GM18907 (cell line): Measurements from ENCODE around the gene CD72.
"Not testable (repeated sequence)": the region's sequence is repeated elsewhere in the genome, so short reads cannot be mapped to it uniquely, and the experiment has no call there.

Source experiments
- ATAC-seq: cut with Tn5 transposase; IDR thresholded peaks from one replicate; pipeline ENCODE4 v1.9.1; 2021; ENCODE audit warnings: mild to moderate bottlenecking, moderate library complexity; ENCODE audit not compliant: unreplicated experiment

CD72 gene

DNA sequence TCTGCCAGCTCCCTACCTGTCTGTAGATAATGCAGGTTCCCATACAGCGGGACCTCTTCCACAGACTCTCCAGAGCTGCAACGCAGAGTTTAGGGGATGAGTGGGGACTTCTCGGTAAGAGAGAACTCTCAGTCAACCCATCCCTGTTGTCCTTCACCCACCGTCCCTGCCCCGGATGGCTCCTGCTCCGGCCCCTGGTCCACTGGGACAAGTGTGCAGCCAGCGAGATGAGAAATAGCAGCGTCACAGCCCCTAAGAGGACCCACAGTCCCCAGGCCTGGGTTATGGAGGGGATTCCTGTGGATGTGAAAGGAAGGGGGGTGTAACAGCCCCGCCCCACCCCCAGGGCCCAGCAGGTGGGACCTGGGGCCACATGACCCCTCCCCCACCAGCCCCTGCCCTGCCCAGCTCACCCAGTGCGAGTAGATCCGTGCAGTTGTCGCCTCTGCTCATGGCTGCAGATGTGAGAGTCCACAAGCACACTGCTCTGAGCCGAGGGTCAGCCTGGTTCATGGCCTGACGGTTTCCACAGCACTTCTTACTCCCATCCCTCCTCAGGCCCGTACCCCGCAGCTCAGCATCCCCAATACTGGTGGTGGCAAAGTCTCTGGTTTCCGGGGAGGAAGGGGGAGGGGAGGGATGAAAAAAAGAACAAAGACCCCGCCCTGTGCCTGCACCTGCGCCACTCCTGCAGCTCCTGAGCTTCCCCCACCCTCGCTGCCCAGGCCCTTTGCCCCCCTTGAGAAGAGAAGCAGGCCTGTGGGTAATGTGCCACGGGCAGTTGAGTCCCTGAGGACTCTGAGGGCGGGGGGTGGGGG lies 32.3 kb upstream of the CD72 start, which contains the start of gene SIT1:
Gene SIT1 (minus strand): TSS at position 591 of the 818 bp plus-strand sequence. CDS start 78 bp downstream, at position 513.
- no peak for ATAC-seq

DNA sequence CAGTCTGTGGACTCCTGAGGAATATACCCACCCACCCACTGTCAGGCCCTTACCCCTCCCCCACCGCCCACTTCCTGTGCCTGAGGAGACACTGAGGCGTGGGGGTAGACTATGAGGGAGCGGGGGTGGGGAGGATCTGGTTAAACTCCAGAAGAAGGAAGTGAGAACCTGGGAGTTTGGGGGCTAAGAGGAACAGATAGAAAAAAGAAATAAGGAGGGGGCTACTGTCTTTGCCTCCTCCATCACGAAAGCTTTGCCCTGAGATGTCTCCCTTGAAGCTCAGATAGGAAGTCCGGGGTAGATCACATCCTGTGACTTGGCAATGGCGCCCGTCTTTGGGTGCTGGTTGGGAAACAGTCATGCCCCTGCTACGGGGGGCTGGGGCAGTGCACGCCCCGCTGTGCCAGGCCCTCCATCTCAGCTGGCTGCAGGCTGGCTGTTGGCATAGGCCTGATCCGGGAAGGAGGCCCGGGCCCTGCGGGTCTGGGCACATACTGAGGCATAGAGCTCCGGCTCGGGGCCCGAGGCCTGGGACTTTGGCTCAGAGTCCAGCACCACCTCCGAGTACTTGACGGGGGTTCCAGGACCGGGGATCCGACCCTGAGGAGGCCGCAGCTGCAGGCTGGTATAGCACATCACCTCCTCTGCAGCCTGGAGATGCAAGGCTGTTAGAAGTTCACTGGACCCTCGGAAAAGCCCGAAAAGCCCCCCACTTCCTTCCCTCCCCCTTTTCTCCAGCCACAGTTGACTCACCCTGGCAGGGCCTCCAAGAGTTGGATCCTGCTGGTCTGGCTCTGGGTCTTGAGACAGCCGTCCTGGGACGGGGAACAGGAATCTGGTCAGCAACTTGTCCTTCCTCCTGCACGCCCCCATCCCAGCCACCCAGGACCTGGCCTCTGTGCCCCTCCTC lies 31.5 kb upstream of the CD72 start:
- ATAC-seq: no peak

DNA sequence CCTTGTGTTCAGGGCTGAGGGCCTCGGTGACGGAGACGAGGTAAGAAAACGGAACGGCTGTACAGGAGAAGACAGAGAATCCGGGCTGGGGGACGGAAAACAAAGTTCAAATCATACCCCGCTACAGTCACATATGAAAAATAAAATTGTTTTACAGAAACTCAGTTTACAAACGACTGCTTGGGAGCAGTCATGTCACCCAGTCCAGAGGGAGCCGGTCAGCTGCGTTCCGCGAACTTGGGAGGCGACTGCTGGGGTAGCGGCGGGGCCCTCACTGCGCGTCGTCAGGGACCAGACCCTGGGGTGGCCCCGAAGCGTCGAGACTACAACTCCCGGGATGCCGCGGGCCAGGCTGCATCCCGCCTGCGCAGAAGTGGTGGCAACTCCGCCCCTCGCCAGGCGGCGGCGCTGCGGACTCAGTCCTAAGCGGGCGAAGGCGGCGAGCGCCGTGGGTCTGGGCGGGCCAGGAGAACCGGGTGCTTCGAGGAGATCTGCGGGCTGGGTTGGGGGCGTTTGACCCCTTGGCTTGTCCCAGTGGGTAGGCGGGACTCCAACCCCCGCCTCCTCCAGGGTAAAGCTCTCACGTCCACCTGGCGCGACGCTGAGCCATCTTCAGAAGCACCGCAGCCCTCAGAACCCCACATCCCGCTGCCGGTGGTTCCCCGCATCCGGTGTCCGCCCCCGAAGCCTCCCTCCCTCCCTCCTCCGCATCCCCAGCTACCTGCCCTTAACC lies 28.5 kb upstream of the CD72 start:
- ATAC-seq: peak; percentile 86

DNA sequence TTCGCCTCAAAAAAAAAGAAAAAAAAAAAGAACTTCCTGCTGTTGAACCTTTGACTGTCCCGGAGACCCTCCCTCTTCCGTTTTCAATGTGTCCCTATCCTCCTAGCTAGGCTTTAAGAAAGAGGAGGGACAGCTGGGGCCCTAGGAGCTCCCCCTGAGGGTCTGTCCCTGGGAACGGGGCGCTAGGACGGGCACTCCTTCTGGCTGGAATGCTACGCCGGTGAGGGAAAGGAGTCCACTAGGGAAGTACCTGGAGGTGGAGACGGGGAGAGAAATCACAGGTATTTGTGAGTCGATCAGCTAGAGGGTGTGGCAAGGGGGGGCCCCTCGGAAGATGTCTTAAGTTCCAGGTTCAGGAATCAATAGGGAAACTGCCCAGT lies 27.9 kb upstream of the CD72 start:
- ATAC-seq: peak; percentile 1

DNA sequence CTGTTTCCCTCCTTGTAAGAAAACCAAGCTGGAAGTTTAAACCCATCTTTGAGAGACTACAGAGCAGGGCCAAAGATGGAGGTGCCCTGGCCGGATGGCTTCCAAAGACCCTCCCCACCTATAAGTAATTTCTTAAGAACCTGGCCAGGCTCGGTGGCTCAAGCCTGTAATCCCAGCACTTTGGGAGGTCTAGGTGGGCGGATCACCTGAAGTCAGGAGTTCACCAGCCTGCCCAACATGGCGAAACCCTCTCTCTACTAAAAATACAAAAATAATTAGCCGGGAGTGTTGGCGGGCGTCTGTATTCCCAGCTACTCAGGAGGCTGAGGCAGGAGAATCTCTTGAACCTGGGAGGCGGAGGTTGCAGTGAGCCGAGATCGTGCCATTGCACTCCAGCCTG lies 27.5 kb upstream of the CD72 start:
- not testable (repeated sequence) for ATAC-seq

DNA sequence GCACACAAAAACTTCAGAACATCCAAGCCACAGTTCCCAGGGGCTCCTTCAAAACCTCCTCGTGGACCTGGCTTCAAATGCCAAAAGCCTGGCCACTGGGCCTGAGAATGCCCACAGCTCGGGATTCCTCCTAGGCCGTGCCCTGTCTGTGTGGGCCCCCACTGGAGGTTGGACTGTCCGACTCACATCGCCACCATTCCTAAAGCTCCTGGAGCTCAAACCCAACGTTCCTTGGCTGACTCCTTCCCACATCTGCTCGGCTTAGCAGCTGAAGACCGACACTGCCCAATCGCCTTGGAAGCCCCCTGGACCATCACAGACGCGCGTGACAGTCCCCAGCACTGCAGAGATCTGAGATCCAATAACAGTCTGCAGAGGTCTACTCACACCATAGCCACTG lies 24.8 kb upstream of the CD72 start:
- no peak for ATAC-seq

DNA sequence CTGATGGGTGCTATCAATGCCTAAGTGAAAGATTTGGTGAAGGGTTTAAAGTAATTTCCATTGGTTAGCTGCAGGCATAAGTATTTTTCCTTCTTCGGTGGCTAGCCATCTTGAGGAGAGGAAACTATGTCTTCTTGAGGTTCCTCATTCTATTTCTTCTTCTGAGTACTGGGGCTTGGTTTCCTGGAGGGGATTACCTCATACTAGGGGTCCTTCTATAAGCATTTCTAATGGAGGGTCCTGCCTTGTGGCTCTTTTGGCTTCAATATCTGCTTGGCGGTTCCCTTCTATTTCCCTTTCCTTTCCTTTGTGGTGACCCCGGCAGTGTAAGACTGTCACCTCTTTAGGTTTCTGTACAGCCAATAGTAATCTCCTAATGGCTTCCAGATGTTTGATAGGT lies 23.3 kb upstream of the CD72 start:
- not testable (repeated sequence) for ATAC-seq

DNA sequence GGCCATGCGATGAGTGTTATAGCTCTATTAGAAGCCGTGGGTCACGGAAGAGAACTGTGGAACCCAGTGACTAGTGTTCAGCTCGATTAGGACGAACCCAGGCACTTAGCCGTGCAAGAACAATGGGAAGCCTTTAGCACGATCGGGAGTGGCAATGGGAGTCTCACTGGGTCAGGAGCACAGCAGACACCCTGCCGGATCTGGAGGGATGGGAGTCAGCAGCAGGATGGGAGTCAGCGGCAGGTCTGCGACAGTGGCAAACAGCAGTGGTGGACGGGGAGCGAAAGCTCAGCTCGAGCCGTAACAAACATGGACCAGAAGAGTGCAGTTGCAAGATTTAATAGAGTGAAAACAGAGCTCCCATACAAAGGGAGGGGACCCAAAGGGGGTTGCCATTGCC lies 22.2 kb upstream of the CD72 start:
- ATAC-seq: not testable (repeated sequence)

DNA sequence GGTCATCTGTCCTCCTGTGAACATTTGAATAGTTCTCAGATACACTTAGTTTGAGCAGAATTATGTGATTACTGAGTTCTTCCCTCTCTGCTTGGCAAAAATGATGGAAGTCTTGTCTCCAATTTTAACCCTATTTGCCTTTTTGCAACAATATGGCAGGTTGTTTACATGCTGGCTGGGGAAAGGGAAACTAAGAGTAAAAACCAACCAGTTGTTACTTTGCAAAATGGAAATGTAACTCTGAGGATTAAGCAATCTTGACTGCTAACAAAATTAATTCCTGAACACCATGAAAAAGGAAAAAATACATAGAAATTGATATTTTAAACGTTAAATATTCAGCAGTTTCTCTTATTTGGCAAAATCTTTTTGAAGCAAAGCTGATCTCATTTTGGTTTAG lies 21.4 kb upstream of the CD72 start:
- ATAC-seq: no peak

DNA sequence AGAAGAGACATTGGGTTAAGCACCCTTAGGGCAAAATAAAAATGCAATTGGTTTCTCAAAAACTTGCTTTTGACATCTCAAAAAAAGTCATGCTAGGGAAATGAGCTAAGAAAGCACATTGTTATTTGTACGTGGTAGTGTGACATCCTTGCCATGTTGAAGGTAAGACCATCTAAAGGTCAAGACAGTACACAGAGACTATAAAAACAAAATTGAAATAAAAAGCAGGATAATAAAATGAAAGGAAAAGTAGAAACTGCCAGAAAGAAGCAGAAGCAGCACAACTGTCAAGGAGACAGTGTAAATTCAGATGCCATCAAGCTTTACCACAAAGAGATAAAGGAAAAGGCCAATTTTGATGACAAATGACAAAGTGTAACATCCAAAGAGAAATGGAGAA lies 21.0 kb upstream of the CD72 start:
- ATAC-seq: not testable (repeated sequence)

DNA sequence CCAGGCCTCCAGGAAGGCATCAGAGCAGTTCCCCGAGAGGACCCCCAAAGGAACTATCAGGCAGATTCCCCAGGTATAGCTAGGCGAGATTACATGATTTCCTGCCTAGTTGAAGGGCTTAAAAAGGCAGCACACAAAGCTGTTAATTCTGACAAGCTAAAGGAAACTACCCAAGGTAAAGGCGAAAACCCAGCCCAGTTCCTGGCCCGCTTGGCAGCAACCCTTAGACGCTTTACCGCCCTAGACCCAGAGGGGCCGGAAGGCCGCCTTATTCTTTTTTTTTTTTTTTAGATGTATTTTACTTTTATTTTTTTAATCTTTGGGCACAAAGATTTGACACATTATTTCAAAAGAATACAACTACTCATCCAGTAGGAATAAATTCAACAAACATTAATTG lies 20.5 kb upstream of the CD72 start:
- not testable (repeated sequence) for ATAC-seq

DNA sequence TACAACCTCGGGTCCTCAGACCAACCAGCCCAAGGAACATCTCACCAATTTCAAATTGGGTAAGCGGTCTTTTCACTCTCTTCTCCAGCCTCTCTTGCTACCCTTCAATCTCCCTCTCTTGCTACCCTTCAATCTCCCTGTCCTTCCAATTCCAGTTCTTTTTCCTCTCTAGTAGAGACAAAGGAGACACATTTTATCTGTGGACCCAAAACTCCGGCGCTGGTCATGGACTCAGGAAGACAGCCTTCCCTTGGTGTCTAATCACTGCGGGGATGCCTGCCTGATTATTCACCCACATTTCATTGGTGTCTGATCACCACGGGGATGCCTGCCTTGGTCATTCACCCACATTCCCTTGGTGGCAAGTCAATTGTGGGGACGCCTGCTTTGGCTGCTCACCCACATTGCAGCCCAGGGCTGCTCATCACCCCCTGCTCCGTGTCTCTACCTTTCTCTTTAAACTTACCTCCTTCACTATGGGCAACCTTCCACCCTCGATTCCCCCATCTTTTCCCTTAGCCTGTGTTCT lies 19.3 kb upstream of the CD72 start:
- not testable (repeated sequence) for ATAC-seq

DNA sequence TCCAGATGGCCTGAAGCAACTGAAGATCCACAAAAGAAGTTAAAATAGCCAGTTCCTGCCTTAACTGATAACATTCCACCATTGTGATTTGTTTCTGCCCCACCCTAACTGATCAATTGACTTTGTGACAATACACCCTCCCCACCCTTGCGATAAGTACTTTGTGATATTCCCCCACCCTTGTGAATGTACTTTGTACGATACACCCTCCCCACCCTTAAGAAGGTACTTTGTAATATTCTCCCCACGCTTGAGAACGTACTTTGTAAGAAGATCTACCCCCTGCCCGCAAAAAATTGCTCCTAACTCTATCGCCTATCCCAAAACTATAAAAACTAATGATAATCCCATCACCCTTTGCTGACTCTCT lies 18.6 kb upstream of the CD72 start:
- ATAC-seq: not testable (repeated sequence)

DNA sequence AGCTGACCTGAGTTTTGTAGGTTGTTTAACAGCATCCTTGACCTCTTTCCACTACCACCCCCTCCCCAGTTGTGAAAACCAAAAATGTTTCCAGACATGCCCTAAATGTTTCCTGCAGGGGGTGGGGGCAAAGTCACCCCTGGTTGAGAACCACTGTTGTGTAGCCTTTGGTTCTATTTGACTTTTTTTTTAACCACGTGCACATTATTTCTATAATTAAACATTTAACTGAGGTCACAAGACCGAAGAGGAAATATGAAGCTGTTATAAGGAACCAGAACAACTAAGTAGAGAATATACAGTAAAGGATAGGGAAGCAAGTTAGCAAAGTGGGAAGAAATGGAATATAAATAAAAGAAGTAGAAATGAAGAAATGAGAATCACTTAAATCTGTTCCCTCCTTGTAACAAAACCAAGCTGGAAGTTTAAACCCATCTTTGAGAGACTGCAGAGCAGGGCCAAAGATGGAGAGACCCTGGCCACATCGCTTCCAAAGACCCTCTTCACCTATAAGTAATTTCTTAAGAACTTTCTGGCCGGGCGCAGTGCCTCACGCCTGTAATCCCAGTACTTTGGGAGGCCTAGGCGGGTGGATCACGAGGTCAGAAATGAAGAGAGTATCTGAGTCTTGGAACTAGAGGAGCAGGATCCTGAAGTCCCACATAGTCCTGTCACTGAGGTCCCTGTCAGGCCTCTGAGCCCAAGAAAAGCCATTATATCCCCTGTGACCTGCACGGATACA lies 18.1 kb upstream of the CD72 start:
- ATAC-seq: no peak

DNA sequence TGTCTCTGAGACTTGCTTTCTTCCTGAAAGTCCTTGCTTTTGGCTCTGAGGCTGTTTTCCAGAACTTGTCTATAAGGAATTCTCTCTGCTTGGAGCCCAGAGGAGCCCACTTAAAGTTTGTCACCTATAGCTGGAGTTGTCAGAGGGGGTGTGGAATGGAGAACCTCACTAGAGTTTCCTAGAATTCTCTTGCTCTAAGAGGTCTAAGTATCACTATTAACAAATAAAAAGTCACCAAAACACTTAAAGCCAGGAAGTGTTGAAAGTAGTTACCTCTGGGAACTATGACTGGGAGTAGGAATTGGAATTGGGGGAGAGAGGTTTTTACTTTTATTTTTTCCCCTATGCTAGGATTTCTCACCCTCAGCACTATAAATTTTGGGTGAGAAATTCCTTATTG lies 17.5 kb upstream of the CD72 start:
- no peak for ATAC-seq

DNA sequence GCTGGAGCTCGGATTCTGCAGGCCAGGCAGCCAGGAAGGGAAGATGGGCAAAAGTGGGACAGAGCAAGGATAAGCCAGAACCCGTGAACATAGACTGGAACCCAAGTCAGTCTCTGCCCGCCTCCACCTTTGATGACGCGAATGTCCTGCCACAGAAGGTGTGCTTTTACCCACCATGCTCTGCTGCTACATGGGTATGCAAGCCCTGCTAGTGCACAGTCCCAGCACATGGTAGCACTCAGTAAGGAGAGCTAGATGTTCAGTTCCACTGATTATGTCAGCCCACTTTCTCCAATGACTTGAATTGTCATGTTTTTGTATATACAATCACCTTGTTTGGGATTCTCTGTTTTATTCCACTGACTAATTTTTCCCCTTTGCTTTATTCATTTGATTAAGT lies 11.4 kb upstream of the CD72 start:
- ATAC-seq: no peak

DNA sequence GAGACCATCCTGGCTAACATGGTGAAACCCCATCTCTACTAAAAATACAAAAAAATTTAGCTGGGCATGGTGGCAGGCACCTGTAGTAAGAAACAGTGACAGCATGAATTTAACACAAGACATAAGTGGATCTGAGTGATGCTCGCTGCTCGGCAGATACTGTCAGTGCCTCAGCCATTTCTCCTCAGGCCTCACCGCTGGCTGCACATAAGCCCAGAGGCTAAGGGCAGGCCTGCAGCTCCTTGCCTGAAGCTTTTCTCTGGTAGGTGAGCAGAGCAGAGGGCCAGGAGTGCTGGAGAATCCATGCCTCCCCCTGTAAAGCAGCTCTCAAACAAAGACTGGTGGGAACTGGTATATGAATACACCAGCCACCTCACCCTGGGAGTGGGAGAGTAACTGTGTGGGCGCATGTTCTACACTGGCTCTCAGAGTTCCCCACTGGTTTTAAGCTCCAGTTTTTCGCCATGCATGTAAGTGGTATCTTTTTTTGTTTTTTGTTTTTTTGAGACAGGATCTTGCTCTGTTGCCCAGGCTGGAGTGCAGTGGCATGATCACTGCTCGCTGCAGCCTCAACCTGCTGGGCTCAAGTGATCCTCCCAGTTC lies 10.3 kb upstream of the CD72 start:
- no peak for ATAC-seq

DNA sequence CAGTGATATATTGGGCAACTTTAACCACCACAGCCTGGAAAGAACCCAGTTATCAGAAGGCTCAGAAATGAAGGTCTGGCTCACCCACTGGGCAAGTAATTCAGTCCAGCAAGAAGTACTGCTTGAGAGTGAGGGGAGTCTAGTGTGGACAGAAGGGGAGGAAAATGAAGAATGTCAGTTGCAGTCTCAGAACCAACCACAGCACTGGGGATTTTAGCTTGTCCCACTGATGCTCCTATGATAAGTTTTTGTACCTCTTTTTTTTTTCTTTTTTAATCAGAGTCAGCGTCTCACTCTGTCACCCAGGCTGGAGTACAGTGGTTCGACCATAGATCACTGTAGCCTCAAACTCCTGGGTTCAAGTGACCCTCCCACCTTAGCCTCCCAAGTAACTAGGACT lies 9.4 kb upstream of the CD72 start:
- ATAC-seq: no peak

DNA sequence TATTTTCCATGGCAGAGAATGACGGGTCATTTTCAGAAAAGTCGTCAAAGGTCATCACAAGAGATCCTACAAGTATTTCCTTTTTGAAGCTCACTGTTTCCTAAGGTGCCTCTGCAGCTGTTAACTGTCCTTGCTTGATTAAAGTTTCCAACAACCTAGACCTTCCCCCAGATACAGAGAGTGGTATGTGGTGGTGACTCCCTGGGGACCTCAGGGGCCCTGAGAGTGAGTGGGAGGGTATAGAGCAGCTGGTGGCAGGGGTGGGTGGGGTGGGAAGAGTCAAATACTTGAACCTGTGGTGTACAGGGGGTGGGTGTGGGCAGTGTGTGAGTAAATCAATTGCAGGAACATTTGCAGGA lies 1.6 kb upstream of the CD72 start:
- peak; percentile 64 for ATAC-seq
